ENCODE measurements around the gene AP5S1.

AP5S1 gene

GRCh38 chr20:3782597-3782996 lies 37.8 kb upstream of the AP5S1 start:
- WGBS = 99% methylated on average over 6 of the region's 6 CpGs
- no peak overlapping the region for H2AK5ac ChIP-seq (ENCODE audit: low read length, severe bottlenecking)
- H3K36me3 ChIP-seq (ENCODE audit: control insufficient read depth in 1 of 2, insufficient read depth in 2 of 2, low read depth in 1 of 2, low read length in 2 of 2) = peaks cover 23 to 29% of the 10 kb centered on the region in 2 experiments
- H4K8ac ChIP-seq (ENCODE audit: low read length) = no peak overlapping the region
- H3K23ac ChIP-seq (ENCODE audit: low read length in 2 of 2) = no peak overlapping the region
- H2BK5ac ChIP-seq (ENCODE audit: low read depth, low read length, poor library complexity, severe bottlenecking) = no peak overlapping the region
- H2BK15ac ChIP-seq (ENCODE audit: low read depth, poor library complexity, severe bottlenecking) = no peak overlapping the region
- H3K9me3 ChIP-seq (ENCODE audit: control insufficient read depth, low read length) = no peaks in the 10 kb centered on the region
- no peak overlapping the region for H3K4me2 ChIP-seq (ENCODE audit: low read length, poor library complexity, severe bottlenecking)
- no peak overlapping the region for H3K4ac ChIP-seq (ENCODE audit: low read depth in 1 of 2, low read length in 2 of 2)
- H3K14ac ChIP-seq (ENCODE audit: low read length in 2 of 2) = no peak overlapping the region
- peaks cover 0 to 13% of the 10 kb centered on the region in 2 experiments for H3K27me3 ChIP-seq (ENCODE audit: control insufficient read depth in 1 of 2, insufficient read depth in 1 of 2, low read length in 2 of 2)
- H3K27ac ChIP-seq (ENCODE audit: low read length, poor library complexity, severe bottlenecking) = no peak overlapping the region
- H2BK120ac ChIP-seq (ENCODE audit: low read depth, low read length) = no peak overlapping the region
- H2BK12ac ChIP-seq (ENCODE audit: low read length in 2 of 2) = no peak overlapping the region
- H3K18ac ChIP-seq (ENCODE audit: low read depth in 1 of 2, low read length in 2 of 2) = no peak overlapping the region
- no peak overlapping the region for H2AFZ ChIP-seq (ENCODE audit: low read depth, low read length)
- peaks cover 45% of the 10 kb centered on the region for H3K4me1 ChIP-seq (ENCODE audit: control insufficient read depth, insufficient read depth, low read depth, low read length)
- no peak for DNase-seq
- H3K9ac ChIP-seq (ENCODE audit: low read length) = peak overlapping the region; percentile 56
- H3K4me3 ChIP-seq (ENCODE audit: insufficient read depth in 1 of 2, low read depth in 1 of 2, low read length in 2 of 2) = no peak overlapping the region
- peaks cover 18% of the 10 kb centered on the region for H3K79me1 ChIP-seq (replicated peaks; ENCODE audit: low read length, poor library complexity, severe bottlenecking)
- H4K91ac ChIP-seq (ENCODE audit: low read length) = no peak overlapping the region

- Histone ChIP-seq H3K4me3 (ENCODE audit: insufficient read depth in 1 of 2, low read depth in 1 of 2, low read length in 2 of 2) (no peak overlapping the region), H3K4me1 (ENCODE audit: control insufficient read depth, insufficient read depth, low read depth, low read length) (peaks cover 40% of the 10 kb centered on the region), H3K14ac (ENCODE audit: low read length in 2 of 2) (no peak overlapping the region), H3K27ac (ENCODE audit: low read length, poor library complexity, severe bottlenecking) (no peak overlapping the region), H3K36me3 (ENCODE audit: control insufficient read depth in 1 of 2, insufficient read depth in 2 of 2, low read depth in 1 of 2, low read length in 2 of 2) (peaks cover 23 to 29% of the 10 kb centered on the region in 2 experiments), H3K18ac (ENCODE audit: low read depth in 1 of 2, low read length in 2 of 2) (no peak overlapping the region), H4K91ac (ENCODE audit: low read length) (no peak overlapping the region), H3K4me2 (ENCODE audit: low read length, poor library complexity, severe bottlenecking) (no peak overlapping the region), H3K27me3 (ENCODE audit: control insufficient read depth in 1 of 2, insufficient read depth in 1 of 2, low read length in 2 of 2) (peaks cover 0 to 13% of the 10 kb centered on the region in 2 experiments), H2BK12ac (ENCODE audit: low read length in 2 of 2) (no peak overlapping the region), H3K9ac (ENCODE audit: low read length) (peak overlapping the region; percentile 56), H3K23ac (ENCODE audit: low read length in 2 of 2) (no peak overlapping the region), H2BK120ac (ENCODE audit: low read depth, low read length) (no peak overlapping the region), H3K4ac (ENCODE audit: low read depth in 1 of 2, low read length in 2 of 2) (no peak overlapping the region), H2AFZ (ENCODE audit: low read depth, low read length) (no peak overlapping the region), H4K8ac (ENCODE audit: low read length) (no peak overlapping the region), H3K9me3 (ENCODE audit: control insufficient read depth, low read length) (no peaks in the 10 kb centered on the region), H2BK15ac (ENCODE audit: low read depth, poor library complexity, severe bottlenecking) (no peak overlapping the region), H3K79me1 (replicated peaks; ENCODE audit: low read length, poor library complexity, severe bottlenecking) (peaks cover 18% of the 10 kb centered on the region), H2AK5ac (ENCODE audit: low read length, severe bottlenecking) (no peak overlapping the region), H2BK5ac (ENCODE audit: low read depth, low read length, poor library complexity, severe bottlenecking) (no peak overlapping the region)
- DNase-seq = no peak
- WGBS = 88% methylated on average over 2 of the region's 2 CpGs
Observed at GRCh38 chr20:3783068-3783489, 37.3 kb upstream of the AP5S1 start.

GRCh38 chr20:3783511-3784195 lies 36.7 kb upstream of the AP5S1 start:
- Histone ChIP-seq H2BK5ac (ENCODE audit: low read depth, low read length, poor library complexity, severe bottlenecking) (no peak overlapping the region), H3K18ac (ENCODE audit: low read depth in 1 of 2, low read length in 2 of 2) (no peak overlapping the region), H3K27me3 (ENCODE audit: control insufficient read depth in 1 of 2, insufficient read depth in 1 of 2, low read length in 2 of 2) (peaks cover 0 to 8% of the 10 kb centered on the region in 2 experiments), H3K36me3 (ENCODE audit: control insufficient read depth in 1 of 2, insufficient read depth in 2 of 2, low read depth in 1 of 2, low read length in 2 of 2) (peaks cover 23 to 29% of the 10 kb centered on the region in 2 experiments), H3K4me3 (ENCODE audit: insufficient read depth in 1 of 2, low read depth in 1 of 2, low read length in 2 of 2) (peak overlapping the region in 1 of 2 experiments; percentile 44), H2AK5ac (ENCODE audit: low read length, severe bottlenecking) (no peak overlapping the region), H2AFZ (ENCODE audit: low read depth, low read length) (no peak overlapping the region), H3K27ac (ENCODE audit: low read length, poor library complexity, severe bottlenecking) (no peak overlapping the region), H3K14ac (ENCODE audit: low read length in 2 of 2) (no peak overlapping the region), H2BK15ac (ENCODE audit: low read depth, poor library complexity, severe bottlenecking) (no peak overlapping the region), H2BK120ac (ENCODE audit: low read depth, low read length) (no peak overlapping the region), H3K23ac (ENCODE audit: low read length in 2 of 2) (no peak overlapping the region), H3K9me3 (ENCODE audit: control insufficient read depth, low read length) (no peaks in the 10 kb centered on the region), H4K8ac (ENCODE audit: low read length) (no peak overlapping the region), H4K91ac (ENCODE audit: low read length) (no peak overlapping the region), H3K4me2 (ENCODE audit: low read length, poor library complexity, severe bottlenecking) (no peak overlapping the region), H3K4me1 (ENCODE audit: control insufficient read depth, insufficient read depth, low read depth, low read length) (peaks cover 34% of the 10 kb centered on the region), H2BK12ac (ENCODE audit: low read length in 2 of 2) (no peak overlapping the region), H3K79me1 (replicated peaks; ENCODE audit: low read length, poor library complexity, severe bottlenecking) (peaks cover 18% of the 10 kb centered on the region), H3K4ac (ENCODE audit: low read depth in 1 of 2, low read length in 2 of 2) (no peak overlapping the region), H3K9ac (ENCODE audit: low read length) (peak overlapping the region; percentile 56)
- WGBS = 93% methylated on average over 10 of the region's 10 CpGs
- DNase-seq = no peak

GRCh38 chr20:3784216-3784853 lies 36.0 kb upstream of the AP5S1 start:
- no peak overlapping the region for H4K8ac ChIP-seq (ENCODE audit: low read length)
- H3K23ac ChIP-seq (ENCODE audit: low read length in 2 of 2) = no peak overlapping the region
- H3K4me1 ChIP-seq (ENCODE audit: control insufficient read depth, insufficient read depth, low read depth, low read length) = peaks cover 34% of the 10 kb centered on the region
- WGBS = 96% methylated on average over 17 of the region's 17 CpGs
- no peaks in the 10 kb centered on the region for H3K9me3 ChIP-seq (ENCODE audit: control insufficient read depth, low read length)
- no peak overlapping the region for H3K18ac ChIP-seq (ENCODE audit: low read depth in 1 of 2, low read length in 2 of 2)
- no peak overlapping the region for H2AK5ac ChIP-seq (ENCODE audit: low read length, severe bottlenecking)
- no peak overlapping the region for H3K4ac ChIP-seq (ENCODE audit: low read depth in 1 of 2, low read length in 2 of 2)
- no peak overlapping the region for H4K91ac ChIP-seq (ENCODE audit: low read length)
- DNase-seq = no peak
- H3K4me2 ChIP-seq (ENCODE audit: low read length, poor library complexity, severe bottlenecking) = no peak overlapping the region
- no peak overlapping the region for H2BK120ac ChIP-seq (ENCODE audit: low read depth, low read length)
- no peak overlapping the region for H3K27ac ChIP-seq (ENCODE audit: low read length, poor library complexity, severe bottlenecking)
- no peak overlapping the region for H3K14ac ChIP-seq (ENCODE audit: low read length in 2 of 2)
- H2BK5ac ChIP-seq (ENCODE audit: low read depth, low read length, poor library complexity, severe bottlenecking) = no peak overlapping the region
- H3K4me3 ChIP-seq (ENCODE audit: insufficient read depth in 1 of 2, low read depth in 1 of 2, low read length in 2 of 2) = peak overlapping the region in 1 of 2 experiments; percentile 88
- H3K9ac ChIP-seq (ENCODE audit: low read length) = peak overlapping the region; percentile 87
- H2BK12ac ChIP-seq (ENCODE audit: low read length in 2 of 2) = no peak overlapping the region
- no peak overlapping the region for H2AFZ ChIP-seq (ENCODE audit: low read depth, low read length)
- H3K27me3 ChIP-seq (ENCODE audit: control insufficient read depth in 1 of 2, insufficient read depth in 1 of 2, low read length in 2 of 2) = peaks cover 0 to under 1% of the 10 kb centered on the region in 2 experiments
- peaks cover 18% of the 10 kb centered on the region for H3K79me1 ChIP-seq (replicated peaks; ENCODE audit: low read length, poor library complexity, severe bottlenecking)
- H2BK15ac ChIP-seq (ENCODE audit: low read depth, poor library complexity, severe bottlenecking) = no peak overlapping the region
- H3K36me3 ChIP-seq (ENCODE audit: control insufficient read depth in 1 of 2, insufficient read depth in 2 of 2, low read depth in 1 of 2, low read length in 2 of 2) = peaks cover 23 to 29% of the 10 kb centered on the region in 2 experiments
